Spleen (tissue), 11 donors: ENCODE measurements around the gene STOM. TPM values are rescaled to one million over a fixed set of nuclear protein-coding genes. Genes with fewer than 3 reads are reported as not detected.
"Not testable (repeated sequence)": the region's sequence is repeated elsewhere in the genome, so short reads cannot be mapped to it uniquely, and the experiment has no call there.

Experiments
- DNase-seq: peaks from one replicate; pipeline ENCODE4 v3.0.0-alpha.2; 2020
- H3K27ac ChIP-seq, 8 donors: fragments of 200-600 bp; sonication (generic) in 7 of 8; 1 replicate in 4 of 8; 2 replicates in 4 of 8; pipeline versions ENCODE4 v1.5.0 to v1.8.0; 2016 to 2021; ENCODE audit warnings: inconsistent platforms in 4 of 8, mild to moderate bottlenecking in 4 of 8, moderate library complexity in 1 of 8
- H3K27me3 ChIP-seq, 7 donors: fragments of 200-600 bp; sonication (generic) in 6 of 7; replicated peaks in 1 of 7; 1 replicate in 4 of 7; 2 replicates in 3 of 7; pipeline versions ENCODE4 v1.5.0 to v1.8.0; 2016 to 2021; ENCODE audit warnings: inconsistent platforms in 3 of 7, mild to moderate bottlenecking in 1 of 7
- H3K36me3 ChIP-seq, 6 donors: fragments of 200-600 bp; sonication (generic) in 5 of 6; 1 replicate in 4 of 6; 2 replicates in 2 of 6; pipeline versions ENCODE4 v1.5.0 to v1.8.0; 2016 to 2021; ENCODE audit warnings: inconsistent platforms in 2 of 6
- H3K4me1 ChIP-seq, 6 donors: fragments of 200-600 bp; sonication (generic) in 5 of 6; 1 replicate in 3 of 6; 2 replicates in 3 of 6; pipeline versions ENCODE4 v1.5.0 to v1.8.0; 2016 to 2021; ENCODE audit warnings: inconsistent platforms in 3 of 6
- H3K4me3 ChIP-seq, 8 donors: fragments of 200-600 bp; sonication (generic) in 7 of 8; 1 replicate in 4 of 8; 2 replicates in 4 of 8; pipeline versions ENCODE4 v1.5.0 to v1.8.0; 2016 to 2021; ENCODE audit warnings: inconsistent platforms in 4 of 8, mild to moderate bottlenecking in 4 of 8, moderate library complexity in 2 of 8
- H3K9me3 ChIP-seq, 8 donors: fragments of 200-600 bp; sonication (generic) in 7 of 8; 1 replicate in 4 of 8; 2 replicates in 4 of 8; pipeline versions ENCODE4 v1.5.0 to v1.8.0; 2016 to 2021; ENCODE audit warnings: inconsistent platforms in 4 of 8
- POLR2A ChIP-seq, 3 donors: fragments of 450-650 bp; IDR thresholded peaks; one replicate each; pipeline ENCODE4 v1.5.1; 2017; ENCODE audit warnings: antibody characterized with exemption in 3 of 3, mild to moderate bottlenecking in 1 of 3
- POLR2AphosphoS5 ChIP-seq, 3 donors: sonication (generic); formaldehyde crosslinking; IDR thresholded peaks; one replicate each; pipeline ENCODE4 v1.5.1; 2017; ENCODE audit warnings: antibody characterized with exemption in 3 of 3
- WGBS, 5 donors: extraction: QIAGEN DNeasy Blood & Tissue Kit in 3 of 5; methylation state at CpG; one replicate each; pipeline versions ENCODE4 v1.1.5 to v1.1.7; 2013 to 2018; 5-methylcytosine and 5-hydroxymethylcytosine counted together
- intact Hi-C: fragments of 100-400 bp; cut with DNase I; formaldehyde crosslinking; loops from one replicate; pipeline ENCODE4 v1.15.0; 2023; ENCODE audit warnings: low total_unique reads
- polyA plus RNA-seq, 3 donors: library from polyadenylated mRNA; stranded (reverse); fragments of 200-250 nt; gene quantifications; one replicate each; pipeline ENCODE4 v1.2.1, GENCODE V29; 2013
- total RNA-seq, 7 donors: library from RNA; depleted of rRNA in 3 of 7; stranded (reverse); fragments of >200 nt in 3 of 7; fragmentation: NEBNext Ultra II Directional in 4 of 7; extraction: Animal tissue kit (Norgen Biotek cat#: 25700) in 4 of 7; gene quantifications; one replicate each; pipeline versions ENCODE4 v1.1.0 to v1.2.1, GENCODE V29; 2016 to 2021
- TF ChIP-seq, protein P1 (sequence below), 11 experiments: fragments of 200-600 bp in 7 of 11; fragments of 450-650 bp in 4 of 11; sonication (generic) in 4 of 11; IDR thresholded peaks in 8 of 11; conservative IDR thresholded peaks in 3 of 11; 1 replicate in 7 of 11; 2 replicates in 4 of 11; pipeline versions ENCODE4 v1.4.0 to v1.8.0; 2016 to 2021; ENCODE audit warnings: antibody characterized with exemption in 11 of 11, inconsistent platforms in 4 of 11, mild to moderate bottlenecking in 1 of 11
- donor health status: healthy with polysubstance abuse.
- donor health status: DM: no; HTN: no; CAD: no; lungs with moderate emphysema.
- donor health status: DM: no; HTN: no; CAD: no.
- donor health status: Bipolar disorder and iron deficiency.
- donor health status: healthy.
- donor health status: DM: no; HTN: no; CAD: no.
- donor health status: DM: yes; HTN: yes; CAD: no.

The STOM gene
- total and polyA plus RNA-seq, 10 donors, result 42.7 to 493 (median 311) TPM

DNA sequence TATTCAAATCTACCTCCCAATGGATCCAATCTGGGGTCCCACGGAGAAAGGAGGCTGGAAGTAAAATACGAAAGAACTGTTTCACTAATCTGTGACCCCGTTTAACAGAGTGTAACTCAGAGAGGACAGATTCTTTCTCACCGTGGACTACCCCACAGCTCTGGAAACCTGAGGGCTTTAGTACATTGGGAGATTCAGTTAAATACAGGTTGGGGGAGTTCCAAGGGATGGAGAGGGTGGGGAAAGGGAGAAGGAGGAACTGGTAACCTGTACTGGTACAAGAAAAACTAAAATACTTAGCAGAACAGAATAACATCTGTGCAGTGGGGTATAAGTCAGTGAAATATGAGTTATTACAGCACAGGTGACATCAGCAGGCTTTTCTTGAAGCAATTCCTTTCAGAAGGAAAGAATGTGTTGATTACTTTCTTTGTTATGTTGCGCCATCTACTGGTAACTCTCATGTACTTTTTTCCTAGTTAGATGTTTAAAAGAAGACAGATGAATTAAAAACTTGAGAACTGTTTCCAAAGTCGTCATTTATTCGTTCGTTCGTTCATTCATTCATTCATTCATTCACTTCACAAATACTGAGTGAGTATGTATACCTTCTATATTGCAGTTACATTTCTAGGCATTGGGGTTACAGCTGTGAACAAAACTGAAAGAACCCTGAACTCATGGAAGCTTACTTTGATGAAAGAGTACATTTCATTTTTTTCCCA is 30.0 kb upstream of the STOM start:
- TF ChIP-seq, protein P1, sequence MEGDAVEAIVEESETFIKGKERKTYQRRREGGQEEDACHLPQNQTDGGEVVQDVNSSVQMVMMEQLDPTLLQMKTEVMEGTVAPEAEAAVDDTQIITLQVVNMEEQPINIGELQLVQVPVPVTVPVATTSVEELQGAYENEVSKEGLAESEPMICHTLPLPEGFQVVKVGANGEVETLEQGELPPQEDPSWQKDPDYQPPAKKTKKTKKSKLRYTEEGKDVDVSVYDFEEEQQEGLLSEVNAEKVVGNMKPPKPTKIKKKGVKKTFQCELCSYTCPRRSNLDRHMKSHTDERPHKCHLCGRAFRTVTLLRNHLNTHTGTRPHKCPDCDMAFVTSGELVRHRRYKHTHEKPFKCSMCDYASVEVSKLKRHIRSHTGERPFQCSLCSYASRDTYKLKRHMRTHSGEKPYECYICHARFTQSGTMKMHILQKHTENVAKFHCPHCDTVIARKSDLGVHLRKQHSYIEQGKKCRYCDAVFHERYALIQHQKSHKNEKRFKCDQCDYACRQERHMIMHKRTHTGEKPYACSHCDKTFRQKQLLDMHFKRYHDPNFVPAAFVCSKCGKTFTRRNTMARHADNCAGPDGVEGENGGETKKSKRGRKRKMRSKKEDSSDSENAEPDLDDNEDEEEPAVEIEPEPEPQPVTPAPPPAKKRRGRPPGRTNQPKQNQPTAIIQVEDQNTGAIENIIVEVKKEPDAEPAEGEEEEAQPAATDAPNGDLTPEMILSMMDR (IDR thresholded peaks at IDR 0.05 in 8 of 11, conservative IDR thresholded peaks at IDR 0.05 in 3 of 11), result peak; percentile 47 to 87 (median 75)
- no peak for TF ChIP-seq POLR2A (IDR thresholded peaks at IDR 0.05)
- WGBS, 5 donors, result 29 to 32% (median 30%) methylated on average over 9 of the region's 9 CpGs
- intact Hi-C loops, result loop anchor here (5.0 to 10.0 kb wide), 2 partner anchors 78 to 165 kb away; no protein-coding TSS in a partner anchor

GRCh38 chr9:121399126-121399882 is 29.3 kb upstream of the STOM start:
- Histone ChIP-seq H3K4me3 (no peak overlapping the region), H3K36me3 (no peaks in the 10 kb centered on the region), H3K27me3 (no peaks in the 10 kb centered on the region), H3K9me3 (peaks cover 0 to 4% (median 0%) of the 10 kb centered on the region in 8 donors), H3K27ac (peak overlapping the region in 1 of 8 donors; percentile 39), H3K4me1 (peaks cover 0 to 15% (median 0%) of the 10 kb centered on the region in 6 donors)
- WGBS, 5 donors, result 81 to 93% (median 85%) methylated on average over 4 of the region's 4 CpGs
- TF ChIP-seq POLR2A (IDR thresholded peaks at IDR 0.05) (no peak), POLR2AphosphoS5 (IDR thresholded peaks at IDR 0.05) (no peak)
- no peak for DNase-seq
- intact Hi-C loops, result loop anchor here (5.0 kb wide), 1 partner anchor 77 kb away; no protein-coding TSS in a partner anchor

More for the DNA sequence above, 30.0 kb upstream of the STOM start:
- H3K27ac ChIP-seq, result peak overlapping the region in 1 of 8 donors; percentile 39
- H3K4me1 ChIP-seq, result peaks cover 0 to 10% (median 0%) of the 10 kb centered on the region in 6 donors
- DNase-seq, result no peak
- no peaks in the 10 kb centered on the region for H3K27me3 ChIP-seq
- peaks cover 0 to 4% (median 0%) of the 10 kb centered on the region in 8 donors for H3K9me3 ChIP-seq
- H3K36me3 ChIP-seq, result no peaks in the 10 kb centered on the region
- no peak overlapping the region for H3K4me3 ChIP-seq

DNA sequence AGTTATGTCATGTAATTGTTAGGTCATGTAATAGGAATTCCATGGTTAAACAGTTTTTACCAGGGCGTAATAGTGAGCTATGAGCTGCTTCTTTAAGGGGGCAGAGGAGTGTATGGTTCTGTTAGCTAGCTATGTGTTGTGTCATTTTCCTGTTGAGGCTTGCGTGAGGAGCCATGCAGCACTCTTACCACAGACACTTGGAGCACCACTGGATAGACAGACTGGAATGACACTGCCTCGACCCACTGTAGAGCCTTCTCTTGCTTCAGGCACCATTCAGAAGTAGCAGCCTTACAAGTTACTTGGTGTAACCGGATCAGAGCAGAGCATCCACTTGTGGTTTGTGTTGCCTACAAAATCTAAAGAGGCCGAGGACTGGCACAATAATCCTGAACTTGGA is 28.3 kb upstream of the STOM start:
- no peak for TF ChIP-seq POLR2AphosphoS5 (IDR thresholded peaks at IDR 0.05)
- TF ChIP-seq, protein P1 (IDR thresholded peaks at IDR 0.05 in 8 of 11, conservative IDR thresholded peaks at IDR 0.05 in 3 of 11), result no peak
- TF ChIP-seq POLR2A (IDR thresholded peaks at IDR 0.05), result no peak

GRCh38 chr9:121397277-121397676 is 27.2 kb upstream of the STOM start:
- not testable (repeated sequence) for H3K9me3 ChIP-seq, H3K27me3 ChIP-seq, H3K4me3 ChIP-seq, DNase-seq, H3K27ac ChIP-seq, H3K36me3 ChIP-seq
- intact Hi-C loops, result loop anchor here (5.0 kb wide), 1 partner anchor 75 kb away; no protein-coding TSS in a partner anchor
- peaks cover 0 to 32% (median 11%) of the 10 kb centered on the region in 6 donors for H3K4me1 ChIP-seq
- 92 to 100% (median 97%) methylated on average over 1 of the region's 1 CpG for WGBS, 5 donors

More for the DNA sequence above, 28.3 kb upstream of the STOM start:
- intact Hi-C loops, result loop anchor here (5.0 kb wide), 1 partner anchor 76 kb away; no protein-coding TSS in a partner anchor
- no peaks in the 10 kb centered on the region for H3K36me3 ChIP-seq
- WGBS, 5 donors, result 53 to 89% (median 77%) methylated on average over 5 of the region's 5 CpGs
- no peak for DNase-seq
- peaks cover 0 to 4% (median 0%) of the 10 kb centered on the region in 8 donors for H3K9me3 ChIP-seq
- H3K27me3 ChIP-seq, result no peaks in the 10 kb centered on the region
- H3K27ac ChIP-seq, result no peak overlapping the region
- H3K4me3 ChIP-seq, result no peak overlapping the region
- H3K4me1 ChIP-seq, result peaks cover 0 to 24% (median 8%) of the 10 kb centered on the region in 6 donors
